Measurements from ENCODE around the gene PGRMC2.

The PGRMC2 gene

GRCh38 chr4:128287141-128287870, at the start of gene PGRMC2:
Gene PGRMC2, minus strand, starts transcription at chr4:128287813. Its CDS starts 23 bp downstream, at chr4:128287790.
- no peak for DNase-seq (ENCODE audit: low read depth)

- DNase-seq (ENCODE audit: low read depth): no peak
These were observed 47.9 kb upstream of the PGRMC2 start for GRCh38 chr4:128335541-128335940.

DNA sequence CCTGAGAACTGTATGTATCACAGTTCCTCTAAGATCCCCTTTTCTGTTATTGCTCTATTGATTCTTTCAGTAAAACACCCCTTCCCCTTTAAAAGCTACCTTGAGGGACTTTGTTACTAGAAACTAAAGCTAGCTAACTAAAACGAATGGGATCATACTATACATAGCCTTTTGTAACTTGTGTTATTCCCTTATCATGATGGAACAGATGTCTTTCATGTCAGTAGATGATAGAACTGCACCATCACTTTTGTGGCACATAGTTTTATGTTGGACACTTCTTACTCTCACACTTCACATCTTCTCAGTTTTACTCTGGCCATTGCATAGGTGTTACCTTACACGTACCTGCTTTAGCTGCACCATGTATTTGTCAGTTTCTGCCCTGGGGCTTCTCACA, 46.6 kb upstream of the PGRMC2 start:
- DNase-seq (ENCODE audit: low read depth): no peak

- no peak for DNase-seq (ENCODE audit: low read depth)
These were observed 45.9 kb upstream of the PGRMC2 start for GRCh38 chr4:128333309-128334018.

DNA sequence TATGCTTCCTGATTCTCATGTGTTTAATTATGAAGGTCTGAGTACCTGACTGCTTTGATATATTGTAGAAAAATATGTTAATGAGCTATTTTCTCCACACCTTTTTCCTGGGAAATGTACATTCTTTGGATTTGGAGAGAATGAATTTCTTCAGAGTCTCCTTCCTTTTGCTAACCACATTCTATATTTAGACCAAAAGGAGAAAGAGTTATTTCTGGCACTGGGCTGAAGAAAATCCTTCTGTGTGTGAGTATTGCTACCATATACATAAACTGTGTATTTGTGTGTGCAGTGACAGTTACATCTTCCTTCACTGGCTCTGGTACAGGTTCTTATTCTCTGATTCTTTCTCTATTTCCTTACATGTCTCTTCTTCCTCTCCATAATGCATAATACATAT, 44.5 kb upstream of the PGRMC2 start:
- no peak for DNase-seq (ENCODE audit: low read depth)

GRCh38 chr4:128329638-128330037, 42.0 kb upstream of the PGRMC2 start:
- DNase-seq (ENCODE audit: low read depth): no peak

DNA sequence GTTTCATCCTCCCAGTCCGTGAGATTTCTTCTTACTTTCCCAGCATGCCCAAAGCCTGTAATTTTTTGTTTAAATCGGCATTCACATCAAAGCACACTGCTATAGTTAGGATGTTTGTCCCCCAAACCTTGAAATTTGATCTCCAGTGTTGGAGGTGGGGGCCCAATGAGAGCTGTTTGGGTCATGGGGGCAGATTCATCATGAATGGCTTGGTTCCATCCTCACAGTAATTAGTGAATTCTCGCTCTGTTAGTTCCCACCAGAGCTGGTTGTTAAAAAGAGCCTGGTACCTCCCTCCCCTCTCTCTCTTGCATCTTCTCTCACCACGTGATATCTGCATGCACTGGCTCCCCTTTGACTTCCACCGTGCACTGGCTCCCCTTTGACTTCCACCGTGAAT, 40.5 kb upstream of the PGRMC2 start:
- no peak for DNase-seq (ENCODE audit: low read depth)

DNA sequence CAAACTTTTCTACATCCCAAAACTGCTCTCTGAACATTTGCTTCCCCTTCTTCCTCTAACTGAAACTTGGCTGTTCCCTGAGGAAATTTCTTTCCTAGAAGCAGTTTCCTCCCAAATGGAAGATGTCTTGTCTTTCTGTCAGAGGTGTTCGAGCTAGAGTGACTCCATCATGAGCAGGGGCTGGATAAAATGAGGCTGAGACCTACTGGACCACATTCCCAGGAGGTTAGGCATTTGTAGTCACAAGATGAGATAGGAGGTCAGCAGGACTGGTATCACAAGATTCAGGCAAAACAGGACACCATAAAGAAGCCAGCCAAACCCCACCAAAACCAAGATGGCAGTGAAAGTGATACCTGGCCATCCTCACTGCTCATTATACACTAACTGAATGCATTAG, 35.8 kb upstream of the PGRMC2 start:
- DNase-seq (ENCODE audit: low read depth): no peak

- no peak for DNase-seq (ENCODE audit: low read depth)
These were observed 35.4 kb upstream of the PGRMC2 start for GRCh38 chr4:128322986-128323385.

GRCh38 chr4:128322311-128322710, 34.7 kb upstream of the PGRMC2 start:
- DNase-seq (ENCODE audit: low read depth): no peak

DNA sequence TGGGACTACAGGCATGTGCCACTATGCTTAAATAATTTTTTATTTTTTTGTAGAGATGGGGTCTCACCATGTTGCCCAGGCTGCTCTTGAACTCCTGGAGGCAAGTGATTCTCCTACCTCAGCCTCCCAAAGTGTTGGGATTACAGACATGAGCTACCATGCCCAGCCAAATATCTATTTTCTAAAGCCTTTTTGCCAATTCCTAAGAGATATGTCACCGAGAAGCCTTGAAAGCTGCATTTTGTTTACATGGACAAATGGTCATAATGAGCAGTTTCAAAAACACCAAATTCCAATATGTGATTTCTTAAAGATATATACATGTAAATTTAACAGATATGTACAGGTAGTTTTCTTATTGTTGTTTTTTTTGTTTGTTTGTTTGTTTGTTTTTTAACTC, 33.0 kb upstream of the PGRMC2 start:
- no peak for DNase-seq (ENCODE audit: low read depth)

DNA sequence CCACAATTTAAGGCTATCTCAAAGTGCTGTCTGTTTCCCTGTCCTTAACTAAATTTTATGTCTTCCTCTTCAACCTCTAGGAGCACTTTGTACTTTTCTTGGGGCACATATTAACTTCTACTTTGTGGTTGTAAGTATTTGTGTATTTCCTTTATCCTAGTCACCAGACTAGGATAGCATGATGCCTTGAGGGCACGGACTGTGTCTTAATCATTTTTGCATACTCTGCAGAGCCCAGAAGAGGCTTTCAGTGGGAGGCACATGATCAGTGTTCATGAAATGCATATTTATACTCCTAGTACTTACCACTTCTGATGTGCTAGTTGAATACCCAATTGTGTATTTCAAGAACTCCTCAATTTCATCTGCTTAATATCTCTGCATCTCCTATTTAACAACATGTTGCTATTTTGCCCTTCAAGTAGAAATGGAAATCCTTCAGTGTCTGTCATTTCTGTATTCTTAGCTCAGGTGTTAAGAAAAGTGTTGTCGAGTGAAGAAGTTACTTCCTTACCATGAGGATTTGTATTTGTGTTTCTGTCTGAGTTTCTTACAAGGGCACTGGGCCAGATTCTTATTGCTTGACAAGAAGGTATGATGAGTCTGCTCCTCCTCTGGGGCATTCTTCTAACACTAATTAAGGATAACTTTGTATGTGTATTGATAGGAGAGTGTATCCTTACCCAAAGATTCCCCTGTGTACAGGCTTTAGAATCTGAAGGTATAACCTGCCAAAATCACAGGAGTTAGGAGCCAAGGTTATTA, 28.3 kb upstream of the PGRMC2 start:
- no peak for DNase-seq (ENCODE audit: low read depth)

GRCh38 chr4:128311659-128312403, 24.2 kb upstream of the PGRMC2 start:
- DNase-seq (ENCODE audit: low read depth): no peak

DNA sequence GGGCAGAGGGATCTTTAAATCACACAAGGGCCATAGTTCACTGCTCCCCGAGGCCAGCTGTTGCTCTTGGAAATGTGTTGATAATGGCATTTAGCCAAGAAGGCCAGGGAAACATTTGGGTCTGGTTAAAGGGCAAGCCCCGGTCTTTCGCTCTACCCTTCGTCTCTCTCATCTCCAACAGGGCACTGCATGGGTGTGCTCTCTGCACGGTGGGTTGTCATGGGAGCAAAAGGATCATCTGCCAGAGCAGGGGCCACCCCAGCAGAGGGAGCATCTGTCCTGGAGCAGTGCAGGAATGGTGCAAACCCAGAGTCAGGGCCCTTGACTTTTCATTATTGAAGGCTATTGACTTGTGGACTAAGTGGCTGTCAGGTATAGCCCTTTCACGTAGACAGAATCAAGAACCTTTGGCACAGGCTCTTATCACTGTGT, 22.7 kb upstream of the PGRMC2 start:
- DNase-seq (ENCODE audit: low read depth): no peak

- no peak for DNase-seq (ENCODE audit: low read depth)
These were observed 22.0 kb upstream of the PGRMC2 start for GRCh38 chr4:128309585-128309984.

GRCh38 chr4:128308986-128309385, 21.4 kb upstream of the PGRMC2 start:
- DNase-seq (ENCODE audit: low read depth): no peak

DNA sequence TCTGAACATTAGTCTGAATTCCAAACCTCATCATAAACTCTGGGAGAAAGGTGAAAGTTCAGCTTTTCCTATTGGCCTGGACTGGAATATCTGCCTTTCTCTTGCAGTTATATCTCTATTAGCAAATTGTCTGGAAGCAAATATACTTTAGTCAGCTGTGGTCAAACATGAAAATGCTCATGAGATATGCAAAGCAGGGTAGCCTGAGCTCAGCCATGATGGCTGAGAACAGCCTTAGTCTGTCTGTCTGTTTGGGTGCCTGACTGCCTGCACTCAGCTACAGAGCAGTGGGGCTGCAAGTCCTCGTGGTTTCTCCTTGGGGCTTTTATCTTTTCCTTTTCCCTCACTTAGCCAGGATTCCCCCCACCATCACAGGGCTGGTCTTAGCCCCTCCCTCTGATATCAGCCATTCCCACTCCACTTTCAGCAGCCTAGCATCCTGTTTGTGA, 19.5 kb upstream of the PGRMC2 start:
- no peak for DNase-seq (ENCODE audit: low read depth)

- no peak for DNase-seq (ENCODE audit: low read depth)
These were observed 18.3 kb upstream of the PGRMC2 start for GRCh38 chr4:128305942-128306341.

- DNase-seq (ENCODE audit: low read depth): no peak
These were observed 16.4 kb upstream of the PGRMC2 start for GRCh38 chr4:128303986-128304385.

- DNase-seq (ENCODE audit: low read depth): no peak
These were observed 15.8 kb upstream of the PGRMC2 start for GRCh38 chr4:128303405-128303785.

- no peak for DNase-seq (ENCODE audit: low read depth)
These were observed 14.4 kb upstream of the PGRMC2 start for GRCh38 chr4:128301979-128302378.

GRCh38 chr4:128299848-128300247, 12.2 kb upstream of the PGRMC2 start:
- DNase-seq (ENCODE audit: low read depth): no peak
